Prostate gland (tissue), 2 donors: ENCODE data around the gene NDST1.

Experiments used
- CTCF ChIP-seq, 4 experiments: fragments of 200-600 bp in 2 of 4; fragments of 450-650 bp in 2 of 4; sonication (generic) in 2 of 4; IDR thresholded peaks; 1 replicate in 3 of 4; 2 replicates in 1 of 4; pipeline ENCODE4 v1.5.1; 2016 to 2019; ENCODE audit warnings: antibody characterized with exemption in 4 of 4, mild to moderate bottlenecking in 2 of 4, moderate library complexity in 2 of 4
- POLR2A ChIP-seq: fragments of 450-650 bp; IDR thresholded peaks from one replicate; pipeline ENCODE4 v1.6.1; 2016; ENCODE audit warnings: antibody characterized with exemption, mild to moderate bottlenecking
- POLR2AphosphoS5 ChIP-seq: sonication (generic); formaldehyde crosslinking; IDR thresholded peaks from one replicate; pipeline ENCODE4 v1.6.1; 2017; ENCODE audit warnings: antibody characterized with exemption

- TF ChIP-seq CTCF (IDR thresholded peaks at IDR 0.05) = no peak
- no peak for TF ChIP-seq POLR2AphosphoS5
- TF ChIP-seq POLR2A = no peak
Observed at GRCh38 chr5:150593996-150594395, 86.1 kb downstream of the NDST1 start.
